Measurements from ENCODE around the gene ERGIC1. TPM values are rescaled to one million over a fixed set of nuclear protein-coding genes. Genes with fewer than 3 reads are reported as not detected.

ERGIC1 gene
- total RNA-seq, 1 donor, result 109 TPM

GRCh38 chr5:172950176-172950965, 116.3 kb downstream of the ERGIC1 start:
- no peak overlapping the region for H2AFZ ChIP-seq (ENCODE audit: low read length)
- H3K4me2 ChIP-seq (ENCODE audit: insufficient read depth, low read length), result no peak overlapping the region
- peak overlapping the region; percentile 23 for H3K27ac ChIP-seq (ENCODE audit: low read depth, low read length)
- H4K20me1 ChIP-seq (ENCODE audit: insufficient read depth, low read length), result no peaks in the 10 kb centered on the region
- no peak for DNase-seq (ENCODE audit: insufficient read length, low spot score, missing footprints)
- no peak for TF ChIP-seq CTCF (IDR thresholded peaks at IDR 0.05; ENCODE audit: extremely low read depth, low read depth, low read length)
- H3K9me3 ChIP-seq (ENCODE audit: low read depth, low read length), result no peaks in the 10 kb centered on the region
- peaks cover 36% of the 10 kb centered on the region for H3K4me1 ChIP-seq (ENCODE audit: insufficient read depth, low read length)
- H3K36me3 ChIP-seq (ENCODE audit: insufficient read depth, low read length), result peaks cover 21% of the 10 kb centered on the region
- no peaks in the 10 kb centered on the region for H3K27me3 ChIP-seq (ENCODE audit: insufficient read depth, low read length)
- no peaks in the 10 kb centered on the region for H3K79me2 ChIP-seq (ENCODE audit: insufficient read depth, low read length)
- H3K4me3 ChIP-seq (ENCODE audit: insufficient read depth, low read length), result no peak overlapping the region

DNA sequence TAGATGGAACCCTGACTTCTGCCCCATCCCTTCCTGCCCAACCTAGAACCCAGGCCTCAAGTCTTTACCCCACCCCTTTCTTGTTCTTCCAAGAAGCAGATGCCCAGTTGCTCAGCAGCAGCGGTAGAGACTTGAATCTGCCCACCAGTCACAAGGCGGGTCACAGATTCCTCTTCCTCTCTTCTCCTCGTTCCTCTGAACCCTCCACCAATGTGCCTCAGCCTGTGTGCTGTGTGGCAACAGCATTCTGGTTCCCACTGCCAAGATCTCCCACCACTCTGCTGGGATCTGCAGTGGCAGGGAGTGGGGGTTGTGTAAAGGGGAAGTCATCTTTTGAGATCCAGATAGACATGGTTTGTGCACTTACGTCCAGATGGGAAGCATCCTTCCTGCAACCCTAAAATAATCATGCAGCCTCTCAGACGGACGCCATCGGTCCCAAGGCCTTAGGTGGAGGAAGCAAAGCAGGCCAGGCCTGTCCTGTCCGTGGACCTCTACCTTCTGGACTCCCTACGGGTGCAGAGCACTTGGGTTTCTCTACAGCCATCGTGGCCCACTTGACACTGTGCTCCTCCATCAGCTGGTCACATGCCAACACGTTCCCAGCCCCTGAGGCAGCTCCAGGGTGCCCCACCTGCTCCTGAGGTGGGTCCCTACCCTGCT, 117.5 kb downstream of the ERGIC1 start:
- no peak for DNase-seq (ENCODE audit: insufficient read length, low spot score, missing footprints)
- peak overlapping the region; percentile 5 for H3K4me2 ChIP-seq (ENCODE audit: insufficient read depth, low read length)
- H3K4me3 ChIP-seq (ENCODE audit: insufficient read depth, low read length), result no peak overlapping the region

GRCh38 chr5:172952034-172952511, 118.0 kb downstream of the ERGIC1 start:
- Histone ChIP-seq H3K79me2 (ENCODE audit: insufficient read depth, low read length) (no peaks in the 10 kb centered on the region), H3K36me3 (ENCODE audit: insufficient read depth, low read length) (peaks cover 12% of the 10 kb centered on the region), H3K27ac (ENCODE audit: low read depth, low read length) (peak overlapping the region; percentile 66), H3K4me3 (ENCODE audit: insufficient read depth, low read length) (no peak overlapping the region), H3K9me3 (ENCODE audit: low read depth, low read length) (no peaks in the 10 kb centered on the region), H3K4me1 (ENCODE audit: insufficient read depth, low read length) (peaks cover 45% of the 10 kb centered on the region), H3K4me2 (ENCODE audit: insufficient read depth, low read length) (peak overlapping the region; percentile 5), H4K20me1 (ENCODE audit: insufficient read depth, low read length) (no peaks in the 10 kb centered on the region), H2AFZ (ENCODE audit: low read length) (no peak overlapping the region), H3K27me3 (ENCODE audit: insufficient read depth, low read length) (no peaks in the 10 kb centered on the region)
- DNase-seq (ENCODE audit: insufficient read length, low spot score, missing footprints), result peak; percentile 83
- TF ChIP-seq CTCF (IDR thresholded peaks at IDR 0.05; ENCODE audit: extremely low read depth, low read depth, low read length), result no peak

More for the DNA sequence above, 117.5 kb downstream of the ERGIC1 start:
- Histone ChIP-seq H3K27ac (ENCODE audit: low read depth, low read length) (peak overlapping the region; percentile 62), H3K36me3 (ENCODE audit: insufficient read depth, low read length) (peaks cover 14% of the 10 kb centered on the region), H2AFZ (ENCODE audit: low read length) (no peak overlapping the region), H3K9me3 (ENCODE audit: low read depth, low read length) (no peaks in the 10 kb centered on the region), H4K20me1 (ENCODE audit: insufficient read depth, low read length) (no peaks in the 10 kb centered on the region), H3K4me1 (ENCODE audit: insufficient read depth, low read length) (peaks cover 45% of the 10 kb centered on the region), H3K79me2 (ENCODE audit: insufficient read depth, low read length) (no peaks in the 10 kb centered on the region), H3K27me3 (ENCODE audit: insufficient read depth, low read length) (no peaks in the 10 kb centered on the region)
- no peak for TF ChIP-seq CTCF (IDR thresholded peaks at IDR 0.05; ENCODE audit: extremely low read depth, low read depth, low read length)

Data from osteoblast (primary cell).